ENCODE data around the gene APBA2. TPM values are rescaled to one million over a fixed set of nuclear protein-coding genes. Genes with fewer than 3 reads are reported as not detected.
"Not testable (repeated sequence)": the region's sequence is repeated elsewhere in the genome, so short reads cannot be mapped to it uniquely, and the experiment has no call there.

APBA2 gene
- total RNA-seq, 1 donor from 2014 or later = 26.4 TPM

GRCh38 chr15:28889346-28889745 lies 3.6 kb downstream of the APBA2 start:
- H3K27me3 Mint-ChIP-seq (ENCODE audit: low read depth) = no peaks in the 10 kb centered on the region
- no peaks in the 10 kb centered on the region for H3K36me3 Mint-ChIP-seq (ENCODE audit: low read depth)
- peaks cover 50% of the 10 kb centered on the region for H3K4me1 Mint-ChIP-seq (ENCODE audit: low read depth)
- no peaks in the 10 kb centered on the region for H3K9me3 Mint-ChIP-seq (ENCODE audit: low read depth)
- no peak for TF ChIP-seq CTCF (IDR thresholded peaks at IDR 0.05)
- no peak overlapping the region for H3K27ac Mint-ChIP-seq (ENCODE audit: unreplicated experiment)
- no peak for DNase-seq (ENCODE audit: low spot score)
- no peak overlapping the region for H3K4me3 Mint-ChIP-seq (ENCODE audit: unreplicated experiment)

- not testable (repeated sequence) for H3K4me3 Mint-ChIP-seq (ENCODE audit: unreplicated experiment); H3K27ac Mint-ChIP-seq (ENCODE audit: unreplicated experiment); H3K27me3 Mint-ChIP-seq (ENCODE audit: low read depth); DNase-seq (ENCODE audit: low spot score); H3K36me3 Mint-ChIP-seq (ENCODE audit: low read depth); H3K9me3 Mint-ChIP-seq (ENCODE audit: low read depth)
- peaks cover 50% of the 10 kb centered on the region for H3K4me1 Mint-ChIP-seq (ENCODE audit: low read depth)
Measured at GRCh38 chr15:28889871-28890270, 4.1 kb downstream of the APBA2 start.

- Mint-ChIP-seq H3K27ac (ENCODE audit: unreplicated experiment) (peak overlapping the region; percentile 8), H3K4me1 (ENCODE audit: low read depth) (peaks cover 50% of the 10 kb centered on the region)
- not testable (repeated sequence) for DNase-seq (ENCODE audit: low spot score); H3K9me3 Mint-ChIP-seq (ENCODE audit: low read depth); H3K27me3 Mint-ChIP-seq (ENCODE audit: low read depth); H3K4me3 Mint-ChIP-seq (ENCODE audit: unreplicated experiment); H3K36me3 Mint-ChIP-seq (ENCODE audit: low read depth)
Measured at GRCh38 chr15:28890291-28890690, 4.5 kb downstream of the APBA2 start.

- Mint-ChIP-seq H3K27ac (ENCODE audit: unreplicated experiment) (peak overlapping the region; percentile 8), H3K9me3 (ENCODE audit: low read depth) (no peaks in the 10 kb centered on the region), H3K27me3 (ENCODE audit: low read depth) (no peaks in the 10 kb centered on the region), H3K4me1 (ENCODE audit: low read depth) (peaks cover 50% of the 10 kb centered on the region), H3K4me3 (ENCODE audit: unreplicated experiment) (no peak overlapping the region), H3K36me3 (ENCODE audit: low read depth) (no peaks in the 10 kb centered on the region)
- DNase-seq (ENCODE audit: low spot score) = peak; percentile 20
- TF ChIP-seq CTCF (IDR thresholded peaks at IDR 0.05) = no peak
Measured at GRCh38 chr15:28890711-28891495, 5.1 kb downstream of the APBA2 start.

GRCh38 chr15:28891588-28891987 lies 5.8 kb downstream of the APBA2 start:
- Mint-ChIP-seq H3K27me3 (ENCODE audit: low read depth) (no peaks in the 10 kb centered on the region), H3K4me3 (ENCODE audit: unreplicated experiment) (no peak overlapping the region), H3K36me3 (ENCODE audit: low read depth) (no peaks in the 10 kb centered on the region), H3K9me3 (ENCODE audit: low read depth) (no peaks in the 10 kb centered on the region), H3K27ac (ENCODE audit: unreplicated experiment) (no peak overlapping the region), H3K4me1 (ENCODE audit: low read depth) (peaks cover 50% of the 10 kb centered on the region)
- no peak for TF ChIP-seq CTCF (IDR thresholded peaks at IDR 0.05)
- no peak for DNase-seq (ENCODE audit: low spot score)

- no peak overlapping the region for H3K27ac Mint-ChIP-seq (ENCODE audit: unreplicated experiment)
- peak; percentile 34 for DNase-seq (ENCODE audit: low spot score)
- no peaks in the 10 kb centered on the region for H3K27me3 Mint-ChIP-seq (ENCODE audit: low read depth)
- peaks cover 3% of the 10 kb centered on the region for H3K36me3 Mint-ChIP-seq (ENCODE audit: low read depth)
- peaks cover 45% of the 10 kb centered on the region for H3K4me1 Mint-ChIP-seq (ENCODE audit: low read depth)
- H3K4me3 Mint-ChIP-seq (ENCODE audit: unreplicated experiment) = no peak overlapping the region
- peaks cover 6% of the 10 kb centered on the region for H3K9me3 Mint-ChIP-seq (ENCODE audit: low read depth)
- no peak for TF ChIP-seq CTCF (IDR thresholded peaks at IDR 0.05)
Measured at GRCh38 chr15:28892789-28893610, 7.2 kb downstream of the APBA2 start.

Data from chondrocyte (in vitro differentiated cells).